KMS-11 (cell line): ENCODE results near the gene TANC2.
A peak's percentile ranks its signal among the peaks of the same experiment; 100 is the strongest.

Experiments
- H2AFZ ChIP-seq: fragments of 200-600 bp; sonication (generic); 2 replicates; pipeline ENCODE4 v1.6.1; 2016; ENCODE audit warnings: antibody characterized with exemption, mixed run types, low read depth
- H3K27ac ChIP-seq: fragments of 200-600 bp; sonication (generic); 2 replicates; pipeline ENCODE4 v1.6.1; 2016; ENCODE audit warnings: mild to moderate bottlenecking, mixed run types
- H3K27me3 ChIP-seq: fragments of 200-600 bp; sonication (generic); 2 replicates; pipeline ENCODE4 v1.6.1; 2017; ENCODE audit warnings: mild to moderate bottlenecking, low read depth, mixed run types, moderate library complexity; ENCODE audit not compliant: insufficient read depth
- H3K36me3 ChIP-seq: fragments of 200-600 bp; sonication (generic); 2 replicates; pipeline ENCODE4 v1.6.1; 2017; ENCODE audit warnings: mild to moderate bottlenecking, mixed run types; ENCODE audit not compliant: insufficient read depth
- H3K4me1 ChIP-seq: fragments of 200-600 bp; sonication (generic); 2 replicates; pipeline ENCODE4 v1.6.1; 2016; ENCODE audit warnings: mild to moderate bottlenecking, low read depth, mixed run types; ENCODE audit not compliant: poor library complexity, severe bottlenecking
- H3K4me2 ChIP-seq: fragments of 200-600 bp; sonication (generic); 2 replicates; pipeline ENCODE4 v1.7.0; 2016; ENCODE audit warnings: mild to moderate bottlenecking, mixed run types
- H3K4me3 ChIP-seq: fragments of 200-600 bp; sonication (generic); IDR thresholded peaks from 2 replicates; pipeline ENCODE4 v1.6.1; 2017; ENCODE audit warnings: low read depth, low read length, mixed read lengths; ENCODE audit not compliant: insufficient read depth
- H3K79me2 ChIP-seq: fragments of 200-600 bp; sonication (generic); 2 replicates; pipeline ENCODE4 v1.6.1; 2016; ENCODE audit warnings: low read depth, mixed run types; ENCODE audit not compliant: insufficient read depth
- H3K9ac ChIP-seq: fragments of 200-600 bp; sonication (generic); 2 replicates; pipeline ENCODE4 v1.6.1; 2016; ENCODE audit warnings: mild to moderate bottlenecking, mixed run types
- H4K20me1 ChIP-seq: fragments of 200-600 bp; sonication (generic); 2 replicates; pipeline ENCODE4 v1.6.1; 2016; ENCODE audit warnings: mild to moderate bottlenecking, mixed run types; ENCODE audit not compliant: insufficient read depth
- TF ChIP-seq, protein P1 (sequence below): fragments of 200-600 bp; sonication (generic); conservative IDR thresholded peaks from 2 replicates; pipeline ENCODE4 v1.6.1; 2017; ENCODE audit warnings: low read depth, mild to moderate bottlenecking, antibody characterized with exemption, low read length, moderate library complexity, mixed read lengths

Gene TANC2

DNA sequence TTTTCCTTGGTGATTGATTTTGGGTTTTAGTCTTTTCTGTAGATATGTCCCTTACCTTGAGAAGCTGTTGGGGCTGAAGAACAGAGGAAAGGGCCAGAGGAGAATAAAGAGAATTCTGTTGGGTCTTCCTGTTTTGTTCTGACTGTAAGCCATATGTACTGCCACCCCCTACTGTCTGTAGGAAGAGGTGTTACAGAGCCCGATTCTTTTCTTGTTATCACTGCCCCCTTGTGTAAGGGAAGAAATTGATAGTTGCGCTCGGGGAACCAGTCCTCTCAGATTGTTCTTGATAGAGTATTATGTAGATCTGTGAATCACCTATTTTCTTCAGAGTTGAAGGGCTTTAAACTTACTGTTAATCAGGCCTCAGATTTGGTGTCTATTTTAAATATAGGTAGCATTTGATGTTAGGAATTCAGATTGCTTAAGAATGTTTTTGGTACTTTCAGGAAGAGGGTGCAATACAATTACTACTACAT is 2.4 kb downstream of the TANC2 start:
- H3K4me2 ChIP-seq: peak overlapping the region; percentile 93; the same call in 1 of the 2 replicates
- H3K27ac ChIP-seq: no peak overlapping the region
- no peak overlapping the region for H3K9ac ChIP-seq
- H3K27me3 ChIP-seq: peaks cover 9% of the 10 kb centered on the region; the same call in 1 of the 2 replicates
- H3K36me3 ChIP-seq: no peaks in the 10 kb centered on the region
- no peak overlapping the region for H3K4me3 ChIP-seq
- peaks cover 25% of the 10 kb centered on the region for H3K4me1 ChIP-seq
- H3K79me2 ChIP-seq: no peaks in the 10 kb centered on the region
- TF ChIP-seq, protein P1, sequence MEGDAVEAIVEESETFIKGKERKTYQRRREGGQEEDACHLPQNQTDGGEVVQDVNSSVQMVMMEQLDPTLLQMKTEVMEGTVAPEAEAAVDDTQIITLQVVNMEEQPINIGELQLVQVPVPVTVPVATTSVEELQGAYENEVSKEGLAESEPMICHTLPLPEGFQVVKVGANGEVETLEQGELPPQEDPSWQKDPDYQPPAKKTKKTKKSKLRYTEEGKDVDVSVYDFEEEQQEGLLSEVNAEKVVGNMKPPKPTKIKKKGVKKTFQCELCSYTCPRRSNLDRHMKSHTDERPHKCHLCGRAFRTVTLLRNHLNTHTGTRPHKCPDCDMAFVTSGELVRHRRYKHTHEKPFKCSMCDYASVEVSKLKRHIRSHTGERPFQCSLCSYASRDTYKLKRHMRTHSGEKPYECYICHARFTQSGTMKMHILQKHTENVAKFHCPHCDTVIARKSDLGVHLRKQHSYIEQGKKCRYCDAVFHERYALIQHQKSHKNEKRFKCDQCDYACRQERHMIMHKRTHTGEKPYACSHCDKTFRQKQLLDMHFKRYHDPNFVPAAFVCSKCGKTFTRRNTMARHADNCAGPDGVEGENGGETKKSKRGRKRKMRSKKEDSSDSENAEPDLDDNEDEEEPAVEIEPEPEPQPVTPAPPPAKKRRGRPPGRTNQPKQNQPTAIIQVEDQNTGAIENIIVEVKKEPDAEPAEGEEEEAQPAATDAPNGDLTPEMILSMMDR: peak; percentile 87
- no peaks in the 10 kb centered on the region for H4K20me1 ChIP-seq
- H2AFZ ChIP-seq: no peak overlapping the region

GRCh38 chr17:62970610-62971009 is 4.6 kb downstream of the TANC2 start:
- Histone ChIP-seq H3K9ac (no peak overlapping the region), H3K36me3 (no peaks in the 10 kb centered on the region), H3K27ac (no peak overlapping the region), H3K4me2 (no peak overlapping the region), H4K20me1 (no peaks in the 10 kb centered on the region), H3K4me1 (peaks cover 20% of the 10 kb centered on the region), H3K79me2 (no peaks in the 10 kb centered on the region), H2AFZ (no peak overlapping the region), H3K4me3 (no peak overlapping the region), H3K27me3 (peaks cover 9% of the 10 kb centered on the region; the same call in 1 of the 2 replicates)
- TF ChIP-seq, protein P1: no peak

GRCh38 chr17:62971853-62972252 is 5.8 kb downstream of the TANC2 start:
- TF ChIP-seq, protein P1: no peak
- Histone ChIP-seq H3K4me2 (no peak overlapping the region), H3K9ac (no peak overlapping the region), H3K27me3 (peaks cover 9% of the 10 kb centered on the region; the same call in 1 of the 2 replicates), H4K20me1 (no peaks in the 10 kb centered on the region), H3K4me3 (no peak overlapping the region), H3K27ac (no peak overlapping the region), H3K4me1 (peaks cover 20% of the 10 kb centered on the region), H3K79me2 (no peaks in the 10 kb centered on the region), H3K36me3 (no peaks in the 10 kb centered on the region), H2AFZ (no peak overlapping the region)

DNA sequence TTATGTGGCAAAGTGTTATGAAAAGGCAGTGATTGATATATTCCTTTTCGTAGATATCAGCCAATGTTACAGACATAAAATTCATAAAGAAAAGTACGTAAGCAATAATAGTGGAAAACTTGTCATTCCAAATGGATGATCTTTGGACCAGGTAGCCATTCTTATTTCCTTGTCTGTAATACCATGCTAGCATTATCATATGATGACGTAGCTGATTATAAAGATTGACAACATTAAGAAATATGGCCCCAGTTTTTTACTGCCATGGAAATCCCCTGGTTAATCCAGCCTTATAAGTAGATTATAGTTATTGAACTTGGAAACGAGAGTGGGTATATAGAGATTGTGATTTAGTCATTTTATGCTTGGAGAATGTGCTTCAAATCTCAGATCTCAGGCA is 8.8 kb downstream of the TANC2 start:
- TF ChIP-seq, protein P1: no peak
- H3K27ac ChIP-seq: no peak overlapping the region
- no peaks in the 10 kb centered on the region for H3K4me1 ChIP-seq
- no peak overlapping the region for H3K9ac ChIP-seq
- no peak overlapping the region for H3K4me2 ChIP-seq
- no peak overlapping the region for H3K4me3 ChIP-seq
- H3K36me3 ChIP-seq: no peaks in the 10 kb centered on the region
- no peaks in the 10 kb centered on the region for H3K27me3 ChIP-seq
- H2AFZ ChIP-seq: no peak overlapping the region
- no peaks in the 10 kb centered on the region for H3K79me2 ChIP-seq
- no peaks in the 10 kb centered on the region for H4K20me1 ChIP-seq
